ENCODE measurements around the gene PARD3. TPM values are rescaled to one million over a fixed set of nuclear protein-coding genes. Genes with fewer than 3 reads are reported as not detected.
"Not testable (repeated sequence)": the region's sequence is repeated elsewhere in the genome, so short reads cannot be mapped to it uniquely, and the experiment has no call there.

The PARD3 gene
- total RNA-seq, 1 experiment from 2014 or later = 51.8 TPM

- H3K9me3 Mint-ChIP-seq = no peaks in the 10 kb centered on the region
- H3K36me3 Mint-ChIP-seq = no peaks in the 10 kb centered on the region
- ChIA-PET POLR2A (interaction anchor here (0.5 to 0.6 kb wide), 2 partner anchors 7 to 24 kb away, joined by 4 read pairs; no protein-coding TSS in a partner anchor), CTCF (interaction anchor here (3.1 kb wide), 1 partner anchor 10 kb away, joined by 11 read pairs; no protein-coding TSS in a partner anchor)
- H3K4me3 Mint-ChIP-seq = no peak overlapping the region
- ATAC-seq (no peak), DNase-seq (ENCODE audit: low spot score) (no peak)
- H3K4me1 Mint-ChIP-seq = peaks cover 62% of the 10 kb centered on the region
- no peak for TF ChIP-seq ZNF219 (CRISPR knock-in tag; IDR thresholded peaks at IDR 0.05; ENCODE audit: borderline replicate concordance)
- no peak for TF ChIP-seq ZNF281 (CRISPR knock-in tag; IDR thresholded peaks at IDR 0.05)
- TF ChIP-seq, protein P1, sequence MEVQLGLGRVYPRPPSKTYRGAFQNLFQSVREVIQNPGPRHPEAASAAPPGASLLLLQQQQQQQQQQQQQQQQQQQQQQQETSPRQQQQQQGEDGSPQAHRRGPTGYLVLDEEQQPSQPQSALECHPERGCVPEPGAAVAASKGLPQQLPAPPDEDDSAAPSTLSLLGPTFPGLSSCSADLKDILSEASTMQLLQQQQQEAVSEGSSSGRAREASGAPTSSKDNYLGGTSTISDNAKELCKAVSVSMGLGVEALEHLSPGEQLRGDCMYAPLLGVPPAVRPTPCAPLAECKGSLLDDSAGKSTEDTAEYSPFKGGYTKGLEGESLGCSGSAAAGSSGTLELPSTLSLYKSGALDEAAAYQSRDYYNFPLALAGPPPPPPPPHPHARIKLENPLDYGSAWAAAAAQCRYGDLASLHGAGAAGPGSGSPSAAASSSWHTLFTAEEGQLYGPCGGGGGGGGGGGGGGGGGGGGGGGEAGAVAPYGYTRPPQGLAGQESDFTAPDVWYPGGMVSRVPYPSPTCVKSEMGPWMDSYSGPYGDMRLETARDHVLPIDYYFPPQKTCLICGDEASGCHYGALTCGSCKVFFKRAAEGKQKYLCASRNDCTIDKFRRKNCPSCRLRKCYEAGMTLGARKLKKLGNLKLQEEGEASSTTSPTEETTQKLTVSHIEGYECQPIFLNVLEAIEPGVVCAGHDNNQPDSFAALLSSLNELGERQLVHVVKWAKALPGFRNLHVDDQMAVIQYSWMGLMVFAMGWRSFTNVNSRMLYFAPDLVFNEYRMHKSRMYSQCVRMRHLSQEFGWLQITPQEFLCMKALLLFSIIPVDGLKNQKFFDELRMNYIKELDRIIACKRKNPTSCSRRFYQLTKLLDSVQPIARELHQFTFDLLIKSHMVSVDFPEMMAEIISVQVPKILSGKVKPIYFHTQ (CRISPR knock-in tag; IDR thresholded peaks at IDR 0.05) = no peak
- no peak for TF ChIP-seq MXD4 (CRISPR knock-in tag; IDR thresholded peaks at IDR 0.05; ENCODE audit: borderline replicate concordance)
- no peak for TF ChIP-seq JAZF1 (CRISPR knock-in tag; IDR thresholded peaks at IDR 0.05)
- no peak for TF ChIP-seq NFATC4 (CRISPR knock-in tag; IDR thresholded peaks at IDR 0.05)
- no peak for TF ChIP-seq MLX (CRISPR knock-in tag; IDR thresholded peaks at IDR 0.05)
- no peak for TF ChIP-seq ZBTB21 (CRISPR knock-in tag; IDR thresholded peaks at IDR 0.05; ENCODE audit: borderline replicate concordance)
- TF ChIP-seq FOXP1 (CRISPR knock-in tag; IDR thresholded peaks at IDR 0.05; ENCODE audit: borderline replicate concordance) = no peak
- no peak for TF ChIP-seq ZNF263 (CRISPR knock-in tag; IDR thresholded peaks at IDR 0.05; ENCODE audit: low read depth)
- TF ChIP-seq NR2C2 (CRISPR knock-in tag; IDR thresholded peaks at IDR 0.05) = no peak
- TF ChIP-seq NR1H2 (CRISPR knock-in tag; IDR thresholded peaks at IDR 0.05) = no peak
- no peak for TF ChIP-seq ZNF121 (CRISPR knock-in tag; IDR thresholded peaks at IDR 0.05)
- no peak for TF ChIP-seq ATF1 (CRISPR knock-in tag; IDR thresholded peaks at IDR 0.05)
- no peak for TF ChIP-seq ZNF396 (CRISPR knock-in tag; IDR thresholded peaks at IDR 0.05; ENCODE audit: borderline replicate concordance)
- H3K27ac Mint-ChIP-seq = peak overlapping the region; percentile 19; the same call in 1 of the 2 replicates
- no peaks in the 10 kb centered on the region for H3K27me3 Mint-ChIP-seq (ENCODE audit: low read depth)
These were observed 72.6 kb downstream of the PARD3 start for GRCh38 chr10:34742456-34742855.

DNA sequence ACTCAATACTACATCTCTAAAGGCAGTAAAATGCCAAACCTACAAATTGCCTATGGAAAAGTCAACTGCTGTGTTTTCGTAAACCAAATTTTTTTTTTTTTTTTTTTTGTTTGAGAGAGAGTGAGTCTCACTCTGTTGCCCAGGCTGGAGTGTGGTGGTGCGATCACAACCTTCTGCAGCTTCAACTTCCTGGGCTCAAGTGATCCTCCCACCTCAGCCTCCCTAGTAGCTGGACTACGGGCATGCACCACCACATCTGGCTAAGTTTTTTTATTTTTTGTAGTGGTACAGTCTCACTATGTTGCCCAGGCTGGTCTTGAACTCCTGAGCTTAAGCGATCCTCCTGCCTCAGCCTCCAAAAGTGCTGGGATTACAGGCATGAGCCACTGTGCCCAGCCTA lies 74.0 kb downstream of the PARD3 start:
- H3K4me1 Mint-ChIP-seq = peaks cover 66% of the 10 kb centered on the region
- TF ChIP-seq ZNF121 (CRISPR knock-in tag; IDR thresholded peaks at IDR 0.05) = peak; percentile 75; the same call in 1 of the 2 replicates
- peak overlapping the region; percentile 63; the same call in 1 of the 2 replicates for H3K4me3 Mint-ChIP-seq
- not testable (repeated sequence) for DNase-seq (ENCODE audit: low spot score); H3K9me3 Mint-ChIP-seq; H3K36me3 Mint-ChIP-seq; ATAC-seq; H3K27me3 Mint-ChIP-seq (ENCODE audit: low read depth)
- CTCF ChIA-PET = interaction anchor here (0.6 to 3.1 kb wide), 5 partner anchors 8 to 75 kb away, joined by 3 to 11 read pairs (median 9); no protein-coding TSS in a partner anchor
- H3K27ac Mint-ChIP-seq = peak overlapping the region; percentile 99; the same call in 1 of the 2 replicates
- POLR2A ChIA-PET = interaction anchor here (0.6 to 2.4 kb wide), 3 partner anchors 10 to 128 kb away, joined by 3 to 11 read pairs (median 4); partner anchors contain the start of gene PARD3

- no peaks in the 10 kb centered on the region for H3K9me3 Mint-ChIP-seq
- DNase-seq (ENCODE audit: low spot score) = no peak
- peak overlapping the region; percentile 99 for H3K27ac Mint-ChIP-seq
- CTCF ChIA-PET = interaction anchor here (1.0 to 2.0 kb wide), 7 partner anchors 13 to 224 kb away, joined by 3 to 10 read pairs (median 3); no protein-coding TSS in a partner anchor
- peak; percentile 4; the same call in 1 of the 2 replicates for ATAC-seq
- H3K4me1 Mint-ChIP-seq = peaks cover 66% of the 10 kb centered on the region
- no peaks in the 10 kb centered on the region for H3K27me3 Mint-ChIP-seq (ENCODE audit: low read depth)
- TF ChIP-seq, protein P2, sequence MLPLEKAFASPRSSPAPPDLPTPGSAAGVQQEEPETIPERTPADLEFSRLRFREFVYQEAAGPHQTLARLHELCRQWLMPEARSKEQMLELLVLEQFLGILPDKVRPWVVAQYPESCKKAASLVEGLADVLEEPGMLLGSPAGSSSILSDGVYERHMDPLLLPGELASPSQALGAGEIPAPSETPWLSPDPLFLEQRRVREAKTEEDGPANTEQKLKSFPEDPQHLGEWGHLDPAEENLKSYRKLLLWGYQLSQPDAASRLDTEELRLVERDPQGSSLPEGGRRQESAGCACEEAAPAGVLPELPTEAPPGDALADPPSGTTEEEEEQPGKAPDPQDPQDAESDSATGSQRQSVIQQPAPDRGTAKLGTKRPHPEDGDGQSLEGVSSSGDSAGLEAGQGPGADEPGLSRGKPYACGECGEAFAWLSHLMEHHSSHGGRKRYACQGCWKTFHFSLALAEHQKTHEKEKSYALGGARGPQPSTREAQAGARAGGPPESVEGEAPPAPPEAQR (CRISPR knock-in tag; IDR thresholded peaks at IDR 0.05) = no peak
- TF ChIP-seq CBFB (CRISPR knock-in tag; IDR thresholded peaks at IDR 0.05; ENCODE audit: low read depth) (0 out of 2 replicates have a peak, but pooled peaks have one; percentile 5), ZNF416 (CRISPR knock-in tag; IDR thresholded peaks at IDR 0.05) (no peak), NFYB (CRISPR knock-in tag; conservative IDR thresholded peaks at IDR 0.05; ENCODE audit: low read depth) (no peak)
- no peaks in the 10 kb centered on the region for H3K36me3 Mint-ChIP-seq
- peak overlapping the region; percentile 63 for H3K4me3 Mint-ChIP-seq
- POLR2A ChIA-PET = interaction anchor here (0.6 to 2.4 kb wide), 4 partner anchors 11 to 127 kb away, joined by 3 to 11 read pairs (median 4); partner anchors contain the start of gene PARD3
These were observed 74.8 kb downstream of the PARD3 start for GRCh38 chr10:34740321-34740720.
